Hematopoietic multipotent progenitor cell treated with erythropoietin and hydrocortisone succinate and interleukin-3 and kit ligand, for 15 days (in vitro differentiated cells): ENCODE results near the gene EZR.
"Not testable (repeated sequence)": the region's sequence is repeated elsewhere in the genome, so short reads cannot be mapped to it uniquely, and the experiment has no call there.

Experiments
- DNase-seq: peaks from one replicate; pipeline ENCODE4 v3.0.0-alpha.2; 2015; ENCODE audit warnings: low spot score

EZR gene

DNA sequence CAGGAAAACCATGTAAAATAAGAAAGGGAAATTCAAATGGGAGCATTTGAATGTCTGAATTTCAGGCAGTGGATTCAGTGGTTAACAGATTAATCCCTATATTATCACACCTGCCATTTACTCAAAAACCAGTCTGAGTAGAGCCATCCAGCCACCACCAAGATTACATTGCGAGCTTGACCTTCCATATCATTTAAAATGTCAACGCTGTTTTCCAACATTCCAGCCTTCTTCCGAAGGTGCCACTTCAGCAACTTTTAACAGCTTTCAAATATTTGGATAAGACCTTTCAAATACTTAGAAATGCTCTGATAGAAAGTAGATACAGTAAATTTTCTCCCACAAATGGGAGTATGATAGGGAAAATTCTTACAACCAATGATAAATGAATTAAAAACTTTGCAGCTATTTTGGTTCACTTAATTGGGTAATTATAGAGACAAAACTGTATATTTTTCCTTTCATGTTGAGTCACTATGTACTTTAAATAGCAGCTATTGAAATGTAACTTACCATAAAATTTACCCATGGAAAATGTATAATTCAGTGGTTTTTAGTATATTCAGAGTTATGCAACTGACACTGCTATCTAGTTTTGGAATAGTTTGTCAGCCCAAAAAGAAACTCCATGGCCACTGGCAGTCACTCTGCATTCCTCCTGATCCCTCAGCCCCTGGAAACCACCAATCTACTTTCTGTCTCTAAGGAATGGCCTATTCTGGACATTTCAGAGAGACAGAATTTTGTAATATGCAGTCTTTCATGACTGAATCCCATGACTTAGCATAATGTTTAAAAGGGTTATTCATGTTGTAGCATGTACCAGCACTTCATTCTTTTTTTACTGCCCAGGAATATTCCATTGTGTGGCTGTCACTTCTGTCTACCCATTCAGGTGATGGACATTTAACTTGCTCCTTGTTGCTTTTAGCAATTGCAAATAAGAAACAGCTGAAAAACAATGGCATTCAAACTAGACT lies 21.5 kb downstream of the EZR start:
- DNase-seq: no peak

DNA sequence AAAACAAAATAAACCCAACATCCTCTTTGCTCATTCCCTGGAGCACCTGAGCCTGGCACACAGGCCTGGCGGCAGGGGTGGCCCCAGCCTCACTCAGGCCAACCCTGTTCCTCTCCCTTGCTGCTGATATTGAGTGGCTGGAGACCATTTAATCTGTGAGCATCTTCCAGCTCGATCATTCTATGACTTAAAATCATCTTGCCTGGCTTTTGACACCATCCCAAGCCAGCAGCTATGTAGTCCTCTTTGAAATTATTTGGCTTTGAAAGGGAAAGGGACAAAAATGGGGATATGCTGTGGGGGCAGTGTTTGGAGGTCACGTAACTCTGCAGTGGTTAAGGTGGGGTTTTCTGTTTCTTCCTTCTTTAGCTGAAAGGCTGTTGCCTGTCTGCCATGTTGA lies 22.8 kb downstream of the EZR start:
- DNase-seq: no peak

DNA sequence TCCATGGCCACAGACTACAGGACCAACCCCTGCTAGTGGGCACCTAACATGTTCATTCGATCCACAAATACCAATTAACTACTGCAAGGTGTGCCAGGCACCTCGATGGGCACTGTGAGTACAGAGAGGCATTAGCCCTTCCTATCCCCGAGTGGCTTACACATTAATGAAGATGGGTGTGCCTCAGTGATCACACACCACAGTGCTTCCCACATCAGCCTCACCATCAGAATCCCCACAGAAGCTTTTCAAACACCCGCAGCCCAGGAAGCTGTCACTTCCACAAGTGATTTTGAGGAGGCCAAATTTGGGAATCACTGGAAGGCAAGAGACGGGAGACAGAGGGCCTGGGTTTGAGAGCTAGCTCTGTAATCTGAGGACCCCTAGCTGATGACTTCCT lies 23.7 kb downstream of the EZR start:
- no peak for DNase-seq

DNA sequence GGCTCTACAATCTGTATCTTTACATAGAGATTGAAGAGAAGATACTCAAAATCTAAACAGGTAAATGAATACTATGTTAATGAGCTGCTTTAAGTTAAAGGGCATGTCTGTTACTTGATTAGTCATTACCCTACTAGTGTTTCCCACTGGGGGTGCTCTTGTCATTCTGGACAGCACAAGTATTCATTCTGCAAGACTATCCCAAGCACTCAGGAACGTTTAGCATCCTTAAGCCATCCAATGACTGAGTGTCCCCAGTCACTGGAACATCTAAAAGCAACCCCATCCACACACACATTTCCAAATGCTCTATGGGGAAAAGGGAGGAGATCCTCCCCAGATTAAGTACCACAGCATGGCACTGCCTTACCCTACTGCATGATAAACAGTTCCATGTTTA lies 25.7 kb downstream of the EZR start:
- DNase-seq: peak; percentile 67

DNA sequence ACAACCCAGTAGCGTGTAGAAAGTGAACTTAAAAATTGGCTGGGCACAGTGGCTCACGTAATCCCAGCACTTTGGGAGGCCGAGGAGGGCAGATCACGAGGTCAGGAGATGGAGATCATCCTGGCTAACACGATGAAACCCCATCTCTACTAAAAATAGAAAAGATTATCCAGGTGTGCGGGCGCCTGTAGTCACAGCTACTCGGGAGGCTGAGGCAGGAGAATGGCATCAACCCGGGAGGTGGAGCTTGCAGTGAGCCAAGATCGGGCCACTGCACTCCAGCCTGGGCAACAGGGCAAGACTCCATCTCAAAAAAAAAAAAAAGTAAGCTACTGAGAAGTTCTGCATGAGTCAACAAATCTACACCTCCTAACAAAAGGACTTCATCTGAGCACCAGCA lies 26.7 kb downstream of the EZR start:
- DNase-seq: not testable (repeated sequence)

DNA sequence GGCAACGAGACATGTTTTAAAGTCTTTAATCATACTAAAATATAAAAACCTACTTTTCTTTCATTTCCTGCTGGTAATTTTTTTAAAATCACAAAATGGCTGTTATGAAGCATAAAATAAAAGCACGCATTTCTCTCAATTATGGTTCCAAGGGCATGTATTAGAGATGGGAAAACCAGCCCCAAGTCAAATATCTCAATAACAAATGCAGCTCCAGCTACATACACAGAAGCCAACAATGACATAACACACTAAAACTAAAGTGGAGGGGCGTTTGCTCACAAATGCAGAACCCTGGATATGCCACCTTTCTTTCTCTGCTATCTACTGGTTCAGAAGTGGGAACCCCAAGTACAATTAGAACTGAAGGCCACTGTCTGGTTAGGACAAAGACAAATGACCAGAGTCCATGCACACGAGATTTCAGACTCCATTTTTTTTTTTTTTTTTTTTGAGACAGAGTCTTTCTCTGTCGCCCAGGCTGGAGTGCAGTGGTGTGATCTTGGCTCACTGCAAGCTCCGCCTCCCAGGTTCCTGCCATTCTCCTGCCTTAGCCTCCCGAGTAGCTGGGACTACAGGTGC lies 27.8 kb downstream of the EZR start:
- no peak for DNase-seq

DNA sequence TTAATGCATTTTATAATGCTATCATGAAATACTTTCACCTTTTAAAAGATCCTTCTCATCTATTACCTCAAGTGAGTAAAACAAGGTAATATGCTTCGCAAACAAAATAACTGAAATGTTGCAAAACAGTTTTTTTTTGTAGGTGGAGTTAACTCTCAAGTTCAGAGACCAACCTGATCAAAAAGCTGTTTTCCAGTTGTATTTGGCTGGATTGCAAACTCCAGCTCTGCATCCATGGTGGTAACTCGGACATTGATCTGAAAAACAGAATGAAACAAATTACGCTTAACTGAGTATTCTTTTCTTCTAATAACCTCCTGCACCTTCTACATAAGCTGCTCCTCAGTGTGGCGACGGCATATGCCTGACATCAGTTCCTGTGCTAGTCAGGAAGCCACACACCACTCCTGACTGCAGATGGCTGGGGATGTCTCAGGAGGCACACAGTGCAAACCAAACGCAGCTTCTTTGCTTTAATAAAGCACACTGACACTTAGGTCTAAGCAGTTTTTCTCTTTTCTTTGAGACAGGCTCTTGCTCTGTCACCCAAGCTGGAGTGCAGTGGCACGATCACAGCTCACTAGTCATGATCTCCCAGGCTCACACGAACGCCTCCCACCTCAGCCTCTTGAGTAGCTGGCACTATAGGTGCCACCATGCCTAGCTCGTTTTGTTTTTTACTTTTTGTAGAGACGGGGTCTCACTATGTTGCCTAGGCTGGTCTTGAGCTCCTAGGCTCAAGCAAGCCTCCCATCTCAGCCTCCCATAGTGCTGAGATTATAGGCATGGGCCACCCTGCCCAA lies 29.9 kb downstream of the EZR start:
- no peak for DNase-seq

DNA sequence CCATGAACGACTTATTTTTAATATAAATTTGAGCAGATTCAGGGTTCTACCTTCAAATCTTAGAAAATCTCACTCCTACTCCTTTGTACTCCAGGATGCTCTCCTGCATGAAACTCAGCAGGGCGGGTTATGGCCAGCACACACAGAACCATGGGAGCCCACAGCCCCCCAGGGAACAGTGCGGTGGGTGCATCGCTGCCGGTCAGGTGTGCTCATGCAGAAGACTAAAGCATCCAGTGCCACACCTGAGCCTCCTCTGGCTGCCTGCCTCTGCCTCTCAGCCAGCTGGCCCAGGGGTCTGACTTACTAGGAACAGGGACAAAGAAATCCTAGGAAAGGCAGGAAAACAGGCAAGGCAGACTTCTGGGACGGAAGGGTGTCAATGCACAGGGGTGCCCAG lies 31.8 kb downstream of the EZR start:
- no peak for DNase-seq

DNA sequence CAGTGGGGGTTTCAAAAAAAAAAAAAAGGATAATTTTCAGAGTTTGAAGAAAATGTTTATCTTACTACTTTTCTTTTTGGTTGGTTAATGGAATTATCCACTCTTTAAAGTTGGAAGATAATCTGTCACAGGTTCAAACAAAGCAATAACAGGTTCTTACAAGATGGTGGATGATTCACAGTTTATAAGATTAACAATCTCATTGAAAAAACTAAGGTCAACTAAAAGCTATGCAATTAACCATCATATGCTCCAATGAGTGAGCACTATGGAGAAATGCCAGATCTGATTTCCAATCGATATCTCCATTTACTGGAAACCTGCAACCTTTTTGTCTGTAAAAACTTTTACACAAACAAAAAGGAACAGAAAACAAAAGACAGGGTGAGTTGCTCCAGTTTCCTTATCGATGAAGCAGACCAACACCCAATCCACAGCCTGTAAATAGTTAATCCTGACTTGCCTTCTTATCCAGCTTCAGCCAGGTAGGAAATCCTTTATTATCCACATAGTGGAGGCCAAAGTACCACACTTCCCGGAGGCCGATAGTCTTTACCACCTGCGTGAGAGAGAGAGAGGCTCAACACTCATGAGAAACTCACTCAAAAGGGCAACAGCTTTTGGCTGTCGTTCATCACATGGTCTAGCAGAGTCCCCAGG lies 32.4 kb downstream of the EZR start:
- DNase-seq: no peak

DNA sequence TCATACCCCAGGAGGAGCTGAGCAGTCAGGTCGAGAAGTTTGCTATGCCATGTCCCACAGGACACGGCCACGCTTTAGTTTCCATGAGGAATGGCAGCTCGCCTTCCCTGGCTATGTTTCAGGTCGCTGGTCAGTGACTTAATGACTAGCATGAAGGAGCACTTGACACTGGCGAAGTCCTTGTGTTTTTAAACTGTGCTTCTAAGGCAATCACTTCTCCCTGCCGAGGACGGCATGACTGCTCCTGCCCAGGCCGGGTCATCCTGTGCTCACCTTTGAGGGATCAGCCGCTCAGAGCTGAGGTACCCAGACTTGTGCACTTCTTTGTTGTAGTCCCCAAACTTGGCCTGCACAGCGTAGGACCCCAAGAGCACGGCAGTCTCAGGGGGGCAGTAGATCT lies 34.1 kb downstream of the EZR start:
- DNase-seq: no peak

DNA sequence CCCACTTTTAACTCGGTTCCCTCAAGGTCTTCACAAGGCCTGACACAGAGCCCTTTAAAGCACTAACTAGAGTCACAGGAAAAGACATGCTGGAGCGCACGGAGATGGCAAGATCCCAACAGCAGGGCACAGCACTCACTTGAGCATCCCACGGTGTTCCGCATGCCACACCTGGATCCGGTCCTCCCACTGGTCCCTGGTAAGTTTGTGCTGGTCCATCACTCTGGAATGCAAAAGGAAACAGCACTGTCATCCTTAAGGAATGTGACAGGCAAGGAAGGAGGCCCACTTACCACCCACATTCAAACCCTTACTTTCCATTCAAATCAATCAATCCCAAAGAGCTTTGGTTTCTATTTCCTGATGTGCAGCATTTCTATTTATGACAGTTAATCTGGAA lies 34.7 kb downstream of the EZR start:
- no peak for DNase-seq

DNA sequence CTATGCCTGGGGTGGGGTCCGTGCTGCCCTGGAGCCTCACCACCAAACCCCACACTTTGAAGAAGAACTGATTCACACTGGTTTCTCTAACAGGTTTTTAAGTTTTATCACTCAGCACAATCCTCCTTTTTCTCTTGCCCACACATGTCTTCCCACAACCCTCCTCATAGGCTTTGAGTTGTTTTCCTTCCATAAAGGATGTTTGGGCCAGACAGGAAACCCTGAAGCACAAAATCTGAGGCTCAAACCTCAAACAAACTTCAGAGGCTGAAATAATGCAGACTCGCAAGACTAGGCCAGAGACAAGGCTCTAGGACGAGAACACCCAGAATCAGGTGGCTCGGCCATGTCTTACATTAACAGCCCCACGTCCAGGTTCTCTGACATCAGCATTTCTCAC lies 35.3 kb downstream of the EZR start:
- no peak for DNase-seq

DNA sequence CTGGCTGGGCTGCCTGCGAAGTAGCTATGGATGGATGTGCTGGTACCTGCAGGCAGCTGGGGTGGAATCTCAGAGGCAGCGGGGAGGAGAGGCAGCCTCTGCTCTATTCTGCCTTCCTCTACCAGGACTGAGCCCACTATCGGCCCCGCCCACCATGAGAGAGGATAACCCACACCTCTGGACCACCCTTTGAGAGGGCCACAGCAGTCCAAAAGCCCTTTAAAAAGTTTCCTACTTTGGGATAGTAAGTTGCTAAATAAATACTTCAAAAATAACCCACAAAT lies 36.1 kb downstream of the EZR start:
- no peak for DNase-seq

DNA sequence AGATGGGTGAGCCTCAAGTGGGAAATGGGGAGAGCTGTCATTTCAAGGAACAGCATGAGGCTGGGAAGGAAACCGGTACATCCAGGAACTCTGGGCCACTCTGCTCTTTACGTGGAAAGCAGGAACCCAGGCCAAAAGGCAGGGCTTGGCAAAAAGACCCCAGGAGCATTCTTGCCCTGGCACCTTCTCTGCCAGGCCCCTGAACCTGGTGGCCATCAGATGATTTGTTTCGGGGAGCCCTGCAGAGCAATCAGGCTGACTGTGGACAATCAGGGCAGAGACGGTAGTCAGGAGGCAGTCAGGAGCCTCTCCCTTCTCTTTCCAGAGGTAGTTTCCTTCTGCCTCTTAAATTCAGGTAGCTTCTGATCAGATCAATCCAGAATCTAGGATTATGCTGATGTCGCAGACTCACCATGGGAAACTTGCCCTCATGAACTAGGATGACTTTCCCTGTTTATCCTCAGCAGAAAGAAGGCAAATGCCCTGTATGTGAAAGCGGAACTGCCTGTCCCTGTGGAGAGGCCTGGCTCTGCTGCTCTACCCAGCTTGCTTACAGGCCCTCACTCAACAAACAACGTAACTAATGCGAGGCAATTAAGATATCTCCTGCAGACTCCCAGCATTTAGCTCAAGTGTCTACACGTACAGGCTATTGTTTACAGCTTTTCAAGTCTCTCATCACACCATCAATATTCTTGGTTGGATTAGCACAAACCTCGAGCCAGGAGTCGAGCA lies 36.6 kb downstream of the EZR start:
- no peak for DNase-seq

DNA sequence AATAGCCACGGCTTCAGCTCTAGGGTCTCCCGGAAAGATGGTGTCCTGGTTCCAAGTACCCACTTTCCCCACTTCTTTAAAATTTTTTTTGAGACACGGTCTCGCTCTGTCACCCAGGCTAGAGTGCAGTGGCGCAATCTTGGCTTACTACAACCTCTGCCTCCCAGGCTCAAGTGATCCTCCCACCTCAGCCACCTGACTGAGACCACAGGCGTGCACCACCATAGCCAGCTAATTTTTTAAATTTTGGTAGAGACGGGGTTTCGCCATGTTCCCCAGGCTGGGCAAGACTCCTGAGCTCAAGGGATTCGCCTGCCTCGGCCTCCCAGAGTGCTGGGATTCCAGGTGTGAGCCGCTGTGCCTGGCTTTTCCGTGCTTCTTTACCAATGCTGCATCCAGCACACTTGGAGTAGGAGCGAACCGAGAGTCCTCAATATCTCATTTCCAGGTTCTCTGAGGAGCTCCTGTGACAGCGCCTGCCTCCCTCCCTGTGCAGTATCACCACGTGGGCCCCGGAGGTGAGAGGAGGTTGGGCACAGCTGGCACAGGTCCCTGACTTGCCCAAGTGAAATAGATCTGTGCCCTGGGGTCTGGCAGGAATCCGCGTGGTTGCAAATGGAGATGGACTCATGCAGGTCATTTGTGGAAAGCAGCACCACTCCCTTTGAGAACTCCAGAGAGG lies 37.3 kb downstream of the EZR start:
- DNase-seq: no peak

DNA sequence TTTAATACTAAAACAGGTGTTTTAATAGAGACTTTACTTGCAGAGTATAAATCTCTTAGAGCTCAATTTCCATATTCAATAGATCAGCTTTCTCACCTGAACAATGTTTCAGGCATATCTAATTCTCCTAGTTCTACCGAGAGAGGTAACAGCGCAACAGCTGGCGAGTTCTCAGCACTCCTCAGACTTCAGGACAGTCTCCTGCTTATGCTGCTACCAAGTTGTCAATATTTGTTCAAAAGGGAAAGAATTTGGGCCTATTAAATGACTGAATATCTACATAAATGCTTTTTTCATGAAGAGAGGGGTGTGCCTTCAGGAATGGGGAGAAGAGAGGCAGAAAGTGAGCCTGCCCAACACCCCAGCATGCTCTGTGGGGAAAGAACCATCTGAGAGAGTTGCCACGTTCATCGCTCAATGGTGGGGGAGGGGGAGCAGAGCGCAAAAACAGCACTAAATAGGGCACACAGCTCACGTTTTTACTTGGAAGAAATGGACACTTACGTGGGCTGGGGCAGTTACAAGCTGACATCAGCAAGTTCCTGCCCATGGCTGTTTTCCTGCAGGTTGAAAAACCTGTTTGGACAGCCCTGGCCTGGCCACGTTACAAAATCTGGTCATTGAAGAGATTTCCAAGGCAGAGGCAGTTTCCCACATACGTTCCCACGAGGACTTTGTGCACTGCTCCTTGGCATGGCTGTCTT lies 38.0 kb downstream of the EZR start:
- no peak for DNase-seq

DNA sequence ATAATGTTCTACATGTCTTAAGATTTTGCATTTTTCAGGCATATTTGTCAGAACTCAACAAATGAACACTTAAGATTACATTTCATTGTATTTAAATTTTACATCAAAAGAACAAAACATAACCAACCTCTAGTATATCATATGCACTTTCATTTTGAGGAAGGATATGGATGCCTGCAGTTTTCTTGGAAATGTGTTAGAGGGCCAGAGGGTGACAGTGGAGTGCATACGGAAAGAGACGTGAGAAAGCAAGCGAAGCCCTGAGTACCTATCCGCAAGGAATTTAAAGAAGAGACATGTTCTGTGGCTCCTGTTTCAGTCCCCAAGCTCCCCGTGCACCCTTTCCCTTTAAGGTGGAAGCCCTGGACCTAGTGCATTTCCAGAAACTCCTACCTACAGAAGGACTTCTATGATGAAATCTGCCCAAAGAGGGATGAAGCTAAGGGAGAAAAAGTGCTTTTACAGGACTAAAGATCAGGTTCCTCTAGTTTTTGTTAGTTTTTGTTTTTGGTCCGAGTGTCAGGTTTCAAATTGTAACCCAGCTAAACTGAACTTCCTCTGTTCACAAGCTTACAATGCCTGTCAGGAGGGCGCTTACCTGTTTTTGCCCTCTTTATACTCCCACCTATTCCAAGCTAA lies 38.8 kb downstream of the EZR start:
- no peak for DNase-seq

DNA sequence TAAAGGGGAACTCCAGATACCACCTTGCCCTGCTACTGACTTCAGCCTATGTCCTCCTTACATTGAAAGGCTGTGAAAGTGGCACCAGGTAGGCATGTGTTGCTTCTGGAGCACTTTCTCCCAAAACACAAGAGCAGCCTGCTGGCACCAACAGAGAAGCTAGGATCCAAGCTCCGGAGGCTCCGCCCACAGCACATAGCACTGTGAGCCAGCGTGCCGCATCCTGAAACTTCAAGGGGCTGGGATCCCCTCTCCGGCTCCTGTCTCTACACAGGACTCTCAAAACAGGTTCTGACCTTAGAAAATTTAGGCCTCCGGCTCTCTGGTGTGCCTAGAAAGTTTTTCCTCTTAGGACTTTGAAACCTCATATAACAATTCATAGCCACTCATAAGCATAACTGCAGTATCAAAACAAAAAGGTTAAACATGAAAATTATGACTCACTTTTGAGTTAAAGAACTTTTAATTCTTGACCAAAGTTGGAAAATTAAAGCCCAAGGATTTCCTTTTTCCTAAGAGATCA lies 41.1 kb downstream of the EZR start:
- DNase-seq: no peak

DNA sequence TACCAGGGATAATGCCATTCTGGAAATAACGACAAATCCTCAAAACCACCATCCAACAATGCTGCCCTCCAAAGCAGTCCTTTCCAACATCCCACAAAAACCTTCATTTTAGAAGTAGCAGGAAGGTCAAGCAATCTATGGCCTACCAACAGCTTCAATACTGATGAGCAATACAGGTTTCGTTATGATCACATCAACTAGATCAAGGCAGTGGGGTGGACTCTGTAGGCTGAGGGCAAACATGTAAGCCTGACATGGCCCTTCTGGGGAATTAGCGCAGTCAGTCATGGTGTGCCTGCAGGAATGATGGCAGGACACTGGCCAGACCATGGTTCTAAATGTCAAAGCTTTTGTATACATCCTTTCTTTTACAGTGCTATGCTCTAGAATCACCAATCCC lies 41.7 kb downstream of the EZR start:
- no peak for DNase-seq

DNA sequence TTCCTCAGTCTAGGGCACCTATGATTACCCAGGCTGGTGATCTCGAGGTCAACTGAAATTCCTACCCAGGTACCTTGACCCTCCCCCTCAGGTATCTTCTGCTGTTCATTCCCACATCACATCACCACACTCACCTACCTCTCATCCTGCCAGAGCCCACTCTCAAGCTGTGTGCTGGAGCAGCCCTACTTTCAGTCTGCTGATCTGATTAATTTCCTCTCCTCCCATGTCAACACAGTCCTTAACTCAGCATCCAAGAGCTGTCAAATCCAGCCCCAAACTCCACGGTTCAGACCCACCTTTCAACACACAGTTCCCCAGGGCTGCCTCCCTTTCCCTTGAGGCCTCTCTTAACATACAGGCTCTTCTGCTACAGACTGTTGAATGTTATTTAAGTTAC lies 42.4 kb downstream of the EZR start:
- DNase-seq: no peak
